H1 (cell line): Measurements from ENCODE around the gene NDUFA12. TPM values are rescaled to one million over a fixed set of nuclear protein-coding genes. Genes with fewer than 3 reads are reported as not detected.

ENCODE experiments used
- BRCA1 ChIP-seq: IDR thresholded peaks from 2 replicates; pipeline ENCODE4 v1.6.1; 2012; ENCODE audit warnings: low read depth, low read length, improper control_type of control experiment
- CHD7 ChIP-seq: fragments of 300-600 bp; sonication (generic); IDR thresholded peaks from 2 replicates; pipeline ENCODE4 v1.7.1; 2012; ENCODE audit warnings: low read length, moderate library complexity, mild to moderate bottlenecking, inconsistent platforms; ENCODE audit not compliant: insufficient replicate concordance
- E2F6 ChIP-seq: IDR thresholded peaks from 2 replicates; pipeline ENCODE4 v1.6.1; 2012; ENCODE audit warnings: inconsistent platforms
- polyA plus RNA-seq, 7 experiments: library from polyadenylated mRNA; depleted of rRNA in 3 of 7; stranded (reverse) in 5 of 7; unstranded in 2 of 7; fragments of >200 nt in 5 of 7; fragments of 200-250 nt in 2 of 7; gene quantifications; 1 replicate in 5 of 7; 2 replicates in 1 of 7; 4 replicates in 1 of 7; pipeline versions ENCODE4 v1.2.1 to v1.2.3, GENCODE V29; 2011 to 2013; ENCODE audit warnings: missing spikeins in 2 of 7, mixed read lengths in 2 of 7
- total RNA-seq: library from RNA; stranded (reverse); fragmentation: NEBNext Ultra II Directional; extraction: Animal tissue kit (Norgen Biotek cat#: 25700); gene quantifications from 2 replicates; pipeline ENCODE4 v1.2.1, GENCODE V29; 2021

Gene NDUFA12
- total and polyA plus RNA-seq, 2 of the 8 experiments (the other 6 are each of a cell fraction or from before 2014, with no cell fraction given), result 98.1 to 157 TPM

- TF ChIP-seq BRCA1, result no peak
- no peak for TF ChIP-seq E2F6
- no peak for TF ChIP-seq CHD7
Observed at GRCh38 chr12:94980577-94980976, 22.9 kb downstream of the NDUFA12 start (continued).
